ENCODE data around the gene MDH2.
"Not testable (repeated sequence)": the region's sequence is repeated elsewhere in the genome, so short reads cannot be mapped to it uniquely, and the experiment has no call there.

Gene MDH2

GRCh38 chr7:76008156-76008687 lies 39.7 kb upstream of the MDH2 start:
- WGBS (ENCODE audit: insufficient coverage): 49% methylated on average over 6 of the region's 8 CpGs
- ChIA-PET POLR2A (interaction anchor here (1.1 kb wide), 1 partner anchor 30 kb away, joined by 5 read pairs; no protein-coding TSS in a partner anchor), CTCF (interaction anchor here (0.6 to 1.2 kb wide), 2 partner anchors 15 to 82 kb away, joined by 3 read pairs; no protein-coding TSS in a partner anchor)
- H3K4me3 ChIP-seq (ENCODE audit: control insufficient read depth in 1 of 7, extremely low read depth in 1 of 7, insufficient read depth in 4 of 7, low read depth in 2 of 7, low read length in 6 of 7): no peak overlapping the region
- peaks cover 0 to 30% (median 0%) of the 10 kb centered on the region in 5 experiments for H3K27me3 ChIP-seq (replicated peaks in 2 of 5; ENCODE audit: control insufficient read depth in 4 of 5, insufficient read depth in 5 of 5, low read length in 4 of 5)
- peak in 2 of 3 donors; percentile 36 to 40 for DNase-seq
- peaks cover 0 to 24% (median 8%) of the 10 kb centered on the region in 4 experiments for H3K36me3 ChIP-seq (ENCODE audit: control insufficient read depth in 4 of 4, insufficient read depth in 4 of 4, low read length in 3 of 4)
- peaks cover 0 to 23% (median 17%) of the 10 kb centered on the region in 4 experiments for H3K4me1 ChIP-seq (ENCODE audit: control extremely low read depth in 1 of 4, control insufficient read depth in 4 of 4, insufficient read depth in 4 of 4, low read length in 3 of 4)
- no peak overlapping the region for H3K27ac ChIP-seq (ENCODE audit: insufficient read depth in 1 of 2, low read depth in 1 of 2, low read length in 2 of 2, poor library complexity in 1 of 2, severe bottlenecking in 2 of 2)
- no peaks in the 10 kb centered on the region for H3K9me3 ChIP-seq (ENCODE audit: control extremely low read depth in 1 of 5, control insufficient read depth in 4 of 5, insufficient read depth in 2 of 5, low read depth in 1 of 5, low read length in 4 of 5)

GRCh38 chr7:76009672-76010600 lies 38.0 kb upstream of the MDH2 start:
- no peaks in the 10 kb centered on the region for H3K9me3 ChIP-seq (ENCODE audit: control extremely low read depth in 1 of 5, control insufficient read depth in 4 of 5, insufficient read depth in 2 of 5, low read depth in 1 of 5, low read length in 4 of 5)
- DNase-seq: no peak
- POLR2A ChIA-PET: no interaction called here
- H3K4me1 ChIP-seq (ENCODE audit: control extremely low read depth in 1 of 4, control insufficient read depth in 4 of 4, insufficient read depth in 4 of 4, low read length in 3 of 4): peaks cover 0 to 23% (median 17%) of the 10 kb centered on the region in 4 experiments
- CTCF ChIA-PET: interaction anchor here (1.0 to 3.8 kb wide), 3 partner anchors 11 to 165 kb away, joined by 3 to 18 read pairs (median 3); no protein-coding TSS in a partner anchor
- peaks cover 0 to 29% (median 0%) of the 10 kb centered on the region in 5 experiments for H3K27me3 ChIP-seq (replicated peaks in 2 of 5; ENCODE audit: control insufficient read depth in 4 of 5, insufficient read depth in 5 of 5, low read length in 4 of 5)
- no peak overlapping the region for H3K4me3 ChIP-seq (ENCODE audit: control insufficient read depth in 1 of 7, extremely low read depth in 1 of 7, insufficient read depth in 4 of 7, low read depth in 2 of 7, low read length in 6 of 7)
- 93% methylated on average over 9 of the region's 11 CpGs for WGBS (ENCODE audit: insufficient coverage)
- peaks cover 0 to 16% (median 5%) of the 10 kb centered on the region in 4 experiments for H3K36me3 ChIP-seq (ENCODE audit: control insufficient read depth in 4 of 4, insufficient read depth in 4 of 4, low read length in 3 of 4)
- no peak overlapping the region for H3K27ac ChIP-seq (ENCODE audit: insufficient read depth in 1 of 2, low read depth in 1 of 2, low read length in 2 of 2, poor library complexity in 1 of 2, severe bottlenecking in 2 of 2)

- peaks cover 0 to 23% (median 17%) of the 10 kb centered on the region in 4 experiments for H3K4me1 ChIP-seq (ENCODE audit: control extremely low read depth in 1 of 4, control insufficient read depth in 4 of 4, insufficient read depth in 4 of 4, low read length in 3 of 4)
- WGBS (ENCODE audit: insufficient coverage): 98% methylated on average over 8 of the region's 8 CpGs
- H3K9me3 ChIP-seq (ENCODE audit: control extremely low read depth in 1 of 5, control insufficient read depth in 4 of 5, insufficient read depth in 2 of 5, low read depth in 1 of 5, low read length in 4 of 5): no peaks in the 10 kb centered on the region
- H3K27ac ChIP-seq (ENCODE audit: insufficient read depth in 1 of 2, low read depth in 1 of 2, low read length in 2 of 2, poor library complexity in 1 of 2, severe bottlenecking in 2 of 2): no peak overlapping the region
- H3K36me3 ChIP-seq (ENCODE audit: control insufficient read depth in 4 of 4, insufficient read depth in 4 of 4, low read length in 3 of 4): peaks cover 2 to 15% (median 3%) of the 10 kb centered on the region in 4 experiments
- no peak for DNase-seq
- peaks cover 0 to 19% (median 0%) of the 10 kb centered on the region in 5 experiments for H3K27me3 ChIP-seq (replicated peaks in 2 of 5; ENCODE audit: control insufficient read depth in 4 of 5, insufficient read depth in 5 of 5, low read length in 4 of 5)
- CTCF ChIA-PET: interaction anchor here (1.1 to 3.8 kb wide), 2 partner anchors 10 to 145 kb away, joined by 3 to 18 read pairs; no protein-coding TSS in a partner anchor
- no peak overlapping the region for H3K4me3 ChIP-seq (ENCODE audit: control insufficient read depth in 1 of 7, extremely low read depth in 1 of 7, insufficient read depth in 4 of 7, low read depth in 2 of 7, low read length in 6 of 7)
- POLR2A ChIA-PET: no interaction called here
These were observed 36.5 kb upstream of the MDH2 start for GRCh38 chr7:76011442-76011861.

GRCh38 chr7:76016191-76016947 lies 31.5 kb upstream of the MDH2 start:
- DNase-seq: no peak
- Histone ChIP-seq H3K27ac (ENCODE audit: insufficient read depth in 1 of 2, low read depth in 1 of 2, low read length in 2 of 2, poor library complexity in 1 of 2, severe bottlenecking in 2 of 2) (no peak overlapping the region), H3K27me3 (replicated peaks in 2 of 5; ENCODE audit: control insufficient read depth in 4 of 5, insufficient read depth in 5 of 5, low read length in 4 of 5) (peaks cover 0 to 11% (median 0%) of the 10 kb centered on the region in 5 experiments), H3K4me1 (ENCODE audit: control extremely low read depth in 1 of 4, control insufficient read depth in 4 of 4, insufficient read depth in 4 of 4, low read length in 3 of 4) (peaks cover 0 to 12% (median 8%) of the 10 kb centered on the region in 4 experiments), H3K4me3 (ENCODE audit: control insufficient read depth in 1 of 7, extremely low read depth in 1 of 7, insufficient read depth in 4 of 7, low read depth in 2 of 7, low read length in 6 of 7) (no peak overlapping the region), H3K36me3 (ENCODE audit: control insufficient read depth in 4 of 4, insufficient read depth in 4 of 4, low read length in 3 of 4) (peaks cover 4 to 26% (median 10%) of the 10 kb centered on the region in 4 experiments), H3K9me3 (ENCODE audit: control extremely low read depth in 1 of 5, control insufficient read depth in 4 of 5, insufficient read depth in 2 of 5, low read depth in 1 of 5, low read length in 4 of 5) (no peaks in the 10 kb centered on the region)
- no CpG with 5 or more reads among the region's 13 CpGs for WGBS (ENCODE audit: insufficient coverage)
- ChIA-PET CTCF (interaction anchor here (0.9 to 7.0 kb wide), 2 partner anchors 94 to 151 kb away, joined by 3 to 78 read pairs; no protein-coding TSS in a partner anchor), POLR2A (no interaction called here)

- Histone ChIP-seq H3K36me3 (ENCODE audit: control insufficient read depth in 4 of 4, insufficient read depth in 4 of 4, low read length in 3 of 4) (peaks cover 7 to 32% (median 18%) of the 10 kb centered on the region in 4 experiments), H3K4me1 (ENCODE audit: control extremely low read depth in 1 of 4, control insufficient read depth in 4 of 4, insufficient read depth in 4 of 4, low read length in 3 of 4) (peaks cover 3 to 21% (median 12%) of the 10 kb centered on the region in 4 experiments)
- H3K9me3 ChIP-seq (ENCODE audit: control extremely low read depth in 1 of 5, control insufficient read depth in 4 of 5, insufficient read depth in 2 of 5, low read depth in 1 of 5, low read length in 4 of 5); H3K27ac ChIP-seq (ENCODE audit: insufficient read depth in 1 of 2, low read depth in 1 of 2, low read length in 2 of 2, poor library complexity in 1 of 2, severe bottlenecking in 2 of 2); H3K4me3 ChIP-seq (ENCODE audit: control insufficient read depth in 1 of 7, extremely low read depth in 1 of 7, insufficient read depth in 4 of 7, low read depth in 2 of 7, low read length in 6 of 7); DNase-seq; H3K27me3 ChIP-seq (replicated peaks in 2 of 5; ENCODE audit: control insufficient read depth in 4 of 5, insufficient read depth in 5 of 5, low read length in 4 of 5): not testable (repeated sequence)
- WGBS (ENCODE audit: insufficient coverage): 100% methylated on average over 2 of the region's 4 CpGs
- CTCF ChIA-PET: interaction anchor here (7.0 kb wide), 1 partner anchor 153 kb away, joined by 78 read pairs; no protein-coding TSS in a partner anchor
- POLR2A ChIA-PET: interaction anchor here (0.7 kb wide), 1 partner anchor 351 kb away, joined by 5 read pairs; no protein-coding TSS in a partner anchor
These were observed 29.4 kb upstream of the MDH2 start for GRCh38 chr7:76018520-76018919.

- Histone ChIP-seq H3K27ac (ENCODE audit: insufficient read depth in 1 of 2, low read depth in 1 of 2, low read length in 2 of 2, poor library complexity in 1 of 2, severe bottlenecking in 2 of 2) (no peak overlapping the region), H3K36me3 (ENCODE audit: control insufficient read depth in 4 of 4, insufficient read depth in 4 of 4, low read length in 3 of 4) (peaks cover 7 to 32% (median 17%) of the 10 kb centered on the region in 4 experiments), H3K27me3 (replicated peaks in 2 of 5; ENCODE audit: control insufficient read depth in 4 of 5, insufficient read depth in 5 of 5, low read length in 4 of 5) (no peaks in the 10 kb centered on the region), H3K9me3 (ENCODE audit: control extremely low read depth in 1 of 5, control insufficient read depth in 4 of 5, insufficient read depth in 2 of 5, low read depth in 1 of 5, low read length in 4 of 5) (peaks cover 0 to 2% (median 0%) of the 10 kb centered on the region in 5 experiments), H3K4me3 (ENCODE audit: control insufficient read depth in 1 of 7, extremely low read depth in 1 of 7, insufficient read depth in 4 of 7, low read depth in 2 of 7, low read length in 6 of 7) (peak overlapping the region in 2 of 7 experiments; percentile 7 to 41), H3K4me1 (ENCODE audit: control extremely low read depth in 1 of 4, control insufficient read depth in 4 of 4, insufficient read depth in 4 of 4, low read length in 3 of 4) (peaks cover 3 to 21% (median 12%) of the 10 kb centered on the region in 4 experiments)
- ChIA-PET POLR2A (interaction anchor here (0.7 to 0.9 kb wide), 2 partner anchors 105 to 132 kb away, joined by 3 read pairs; no protein-coding TSS in a partner anchor), CTCF (interaction anchor here (0.5 to 7.0 kb wide), 28 partner anchors 9 to 370 kb away, joined by 3 to 78 read pairs (median 6); partner anchors contain the start of genes POR and TMEM120A)
- 52% methylated on average over 6 of the region's 6 CpGs for WGBS (ENCODE audit: insufficient coverage)
- peak; percentile 57 to 73 (median 63) for DNase-seq
These were observed 27.7 kb upstream of the MDH2 start for GRCh38 chr7:76020031-76020714.

Data from common myeloid progenitor, CD34-positive (primary cell).